SK-N-SH treated with all-trans-retinoic acid at 6 μM for 48 hours (cell line): Measurements from ENCODE around the gene FRMD3.

Source experiments
- ARNTL ChIP-seq: fragments of 450-650 bp; formaldehyde crosslinking; IDR thresholded peaks from 2 replicates; pipeline ENCODE4 v1.5.0; 2020; ENCODE audit warnings: low read depth, mild to moderate bottlenecking, moderate library complexity, borderline replicate concordance
- BACH2 ChIP-seq: fragments of 250-450 bp; sonication (Bioruptor Pico); IDR thresholded peaks from 2 replicates; pipeline ENCODE4 v1.9.0; 2021; ENCODE audit warnings: mild to moderate bottlenecking, borderline replicate concordance
- GLIS3 ChIP-seq: fragments of 250-450 bp; sonication (Bioruptor Pico); IDR thresholded peaks from 2 replicates; pipeline ENCODE4 v1.5.0; 2020; ENCODE audit warnings: mild to moderate bottlenecking, moderate library complexity
- ISL1 ChIP-seq: fragments of 250-450 bp; sonication (Bioruptor Pico); IDR thresholded peaks from 2 replicates; pipeline ENCODE4 v2.1.2; 2022; ENCODE audit warnings: mild to moderate bottlenecking, moderate library complexity
- PATZ1 ChIP-seq: fragments of 250-450 bp; sonication (Bioruptor Pico); IDR thresholded peaks from 2 replicates; pipeline ENCODE4 v1.8.0; 2020; ENCODE audit warnings: mild to moderate bottlenecking, moderate library complexity, borderline replicate concordance
- RARB ChIP-seq: fragments of 250-450 bp; sonication (Bioruptor Pico); IDR thresholded peaks from 2 replicates; pipeline ENCODE4 v1.8.0; 2021; ENCODE audit warnings: mild to moderate bottlenecking, moderate library complexity
- TCF4 ChIP-seq: fragments of 250-450 bp; sonication (Bioruptor Pico); IDR thresholded peaks from 2 replicates; pipeline ENCODE4 v1.8.0; 2021; ENCODE audit warnings: mild to moderate bottlenecking, moderate library complexity, borderline replicate concordance
- TSHZ2 ChIP-seq: fragments of 250-450 bp; sonication (Bioruptor Pico); IDR thresholded peaks from 2 replicates; pipeline ENCODE4 v1.5.0; 2020; ENCODE audit warnings: mild to moderate bottlenecking, moderate library complexity
- ZC3H10 ChIP-seq: fragments of 250-450 bp; sonication (Bioruptor Pico); IDR thresholded peaks from 2 replicates; pipeline ENCODE4 v1.5.1; 2021; ENCODE audit warnings: mild to moderate bottlenecking, moderate library complexity
- ZFP3 ChIP-seq: fragments of 250-450 bp; sonication (Bioruptor Pico); IDR thresholded peaks from 2 replicates; pipeline ENCODE4 v1.5.0; 2020; ENCODE audit warnings: mild to moderate bottlenecking, moderate library complexity
- ZFP30 ChIP-seq: fragments of 450-650 bp; formaldehyde crosslinking; IDR thresholded peaks from 2 replicates; pipeline ENCODE4 v1.5.0; 2022; ENCODE audit warnings: mild to moderate bottlenecking, moderate library complexity
- ZNF70 ChIP-seq: fragments of 450-650 bp; formaldehyde crosslinking; IDR thresholded peaks from 2 replicates; pipeline ENCODE4 v1.5.0; 2020; ENCODE audit warnings: mild to moderate bottlenecking, moderate library complexity
- ZNF8 ChIP-seq: fragments of 450-650 bp; formaldehyde crosslinking; IDR thresholded peaks from 2 replicates; pipeline ENCODE4 v1.5.0; 2020; ENCODE audit warnings: mild to moderate bottlenecking, moderate library complexity

DNA sequence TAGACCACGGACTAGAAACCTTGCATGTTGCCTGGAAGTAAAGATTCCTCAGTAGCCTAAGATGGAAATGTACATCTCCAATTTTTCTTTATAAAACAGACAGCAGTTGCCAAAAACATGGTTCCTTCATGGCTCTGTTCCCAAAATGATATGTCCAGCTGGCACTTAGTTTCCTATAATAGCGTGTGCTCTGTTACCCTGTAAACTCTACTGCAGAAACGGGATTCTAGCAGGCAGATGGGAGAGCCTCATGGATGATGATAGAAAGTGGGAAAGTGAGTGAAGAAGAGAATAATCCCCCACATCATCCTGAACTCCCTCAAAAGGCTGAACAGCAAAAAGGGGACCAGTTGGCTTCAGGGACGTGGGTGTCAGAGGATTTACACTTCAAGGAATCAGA lies 118.2 kb downstream of the FRMD3 start:
- TF ChIP-seq TSHZ2 (CRISPR knock-in tag) (no peak), ISL1 (CRISPR knock-in tag) (no peak), ZFP30 (CRISPR knock-in tag) (no peak), BACH2 (no peak), TCF4 (no peak), RARB (CRISPR knock-in tag) (no peak), ZNF70 (CRISPR knock-in tag) (no peak), ZFP3 (no peak), ARNTL (CRISPR knock-in tag) (no peak), PATZ1 (no peak), ZNF8 (CRISPR knock-in tag) (no peak), GLIS3 (CRISPR knock-in tag) (no peak), ZC3H10 (CRISPR knock-in tag) (no peak)
